ENCODE measurements around the gene SERPINE3. TPM values are rescaled to one million over a fixed set of nuclear protein-coding genes. Genes with fewer than 3 reads are reported as not detected.

Gene SERPINE3
- polyA plus RNA-seq, 1 of the 3 experiments (the other 2 are of a cell fraction), result not detected

- POLR2A ChIA-PET, result no interaction called here
- H3K4me3 ChIP-seq (ENCODE audit: low read depth in 2 of 2, low read length in 1 of 2), result no peak overlapping the region
- 76% methylated on average over 3 of the region's 3 CpGs for WGBS (ENCODE audit: low lambda C conversion rate)
- TF ChIP-seq, protein P1, sequence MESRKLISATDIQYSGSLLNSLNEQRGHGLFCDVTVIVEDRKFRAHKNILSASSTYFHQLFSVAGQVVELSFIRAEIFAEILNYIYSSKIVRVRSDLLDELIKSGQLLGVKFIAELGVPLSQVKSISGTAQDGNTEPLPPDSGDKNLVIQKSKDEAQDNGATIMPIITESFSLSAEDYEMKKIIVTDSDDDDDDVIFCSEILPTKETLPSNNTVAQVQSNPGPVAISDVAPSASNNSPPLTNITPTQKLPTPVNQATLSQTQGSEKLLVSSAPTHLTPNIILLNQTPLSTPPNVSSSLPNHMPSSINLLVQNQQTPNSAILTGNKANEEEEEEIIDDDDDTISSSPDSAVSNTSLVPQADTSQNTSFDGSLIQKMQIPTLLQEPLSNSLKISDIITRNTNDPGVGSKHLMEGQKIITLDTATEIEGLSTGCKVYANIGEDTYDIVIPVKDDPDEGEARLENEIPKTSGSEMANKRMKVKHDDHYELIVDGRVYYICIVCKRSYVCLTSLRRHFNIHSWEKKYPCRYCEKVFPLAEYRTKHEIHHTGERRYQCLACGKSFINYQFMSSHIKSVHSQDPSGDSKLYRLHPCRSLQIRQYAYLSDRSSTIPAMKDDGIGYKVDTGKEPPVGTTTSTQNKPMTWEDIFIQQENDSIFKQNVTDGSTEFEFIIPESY (IDR thresholded peaks at IDR 0.05; ENCODE audit: borderline replicate concordance, low read depth), result no peak
- TF ChIP-seq RXRA (IDR thresholded peaks at IDR 0.05; ENCODE audit: borderline replicate concordance, low read depth) (no peak), NFIC (IDR thresholded peaks at IDR 0.05; ENCODE audit: borderline replicate concordance) (no peak), POLR2AphosphoS5 (IDR thresholded peaks at IDR 0.05; ENCODE audit: low read depth, low read length) (no peak), RFX5 (IDR thresholded peaks at IDR 0.05; ENCODE audit: low read length) (no peak), USF2 (IDR thresholded peaks at IDR 0.05; ENCODE audit: borderline replicate concordance, low read depth, low read length) (no peak), PBX3 (IDR thresholded peaks at IDR 0.05) (no peak), FOXJ3 (CRISPR knock-in tag; IDR thresholded peaks at IDR 0.05) (no peak), SIN3A (IDR thresholded peaks at IDR 0.05; ENCODE audit: borderline replicate concordance, low read depth, low read length) (no peak), GATA2 (CRISPR knock-in tag; IDR thresholded peaks at IDR 0.05) (no peak), CHD2 (IDR thresholded peaks at IDR 0.05; ENCODE audit: low read length, partially characterized antibody) (no peak), MXI1 (IDR thresholded peaks at IDR 0.05; ENCODE audit: low read depth, low read length) (no peak), TEAD4 (IDR thresholded peaks at IDR 0.05; ENCODE audit: borderline replicate concordance, insufficient read depth) (no peak), RCOR1 (IDR thresholded peaks at IDR 0.05; ENCODE audit: low read length) (no peak)
- TF ChIP-seq, protein P2, sequence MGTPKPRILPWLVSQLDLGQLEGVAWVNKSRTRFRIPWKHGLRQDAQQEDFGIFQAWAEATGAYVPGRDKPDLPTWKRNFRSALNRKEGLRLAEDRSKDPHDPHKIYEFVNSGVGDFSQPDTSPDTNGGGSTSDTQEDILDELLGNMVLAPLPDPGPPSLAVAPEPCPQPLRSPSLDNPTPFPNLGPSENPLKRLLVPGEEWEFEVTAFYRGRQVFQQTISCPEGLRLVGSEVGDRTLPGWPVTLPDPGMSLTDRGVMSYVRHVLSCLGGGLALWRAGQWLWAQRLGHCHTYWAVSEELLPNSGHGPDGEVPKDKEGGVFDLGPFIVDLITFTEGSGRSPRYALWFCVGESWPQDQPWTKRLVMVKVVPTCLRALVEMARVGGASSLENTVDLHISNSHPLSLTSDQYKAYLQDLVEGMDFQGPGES (IDR thresholded peaks at IDR 0.05; ENCODE audit: low read depth, low read length), result no peak
- no peak for DNase-seq
- CTCF ChIA-PET, result interaction anchor here (1.0 to 3.2 kb wide), 2 partner anchors 35 to 36 kb away, joined by 4 to 11 read pairs; no protein-coding TSS in a partner anchor
- H3K9me3 ChIP-seq, result no peaks in the 10 kb centered on the region
- no peaks in the 10 kb centered on the region for H3K36me3 ChIP-seq (replicated peaks in 1 of 2; ENCODE audit: control insufficient read depth in 1 of 2, insufficient read depth in 2 of 2, low read length in 1 of 2)
- no peak overlapping the region for H2AFZ ChIP-seq (ENCODE audit: low read depth)
- H3K9ac ChIP-seq, result no peak overlapping the region
- H3K27ac ChIP-seq (ENCODE audit: low read depth in 2 of 2, low read length in 1 of 2), result no peak overlapping the region
- H3K27me3 ChIP-seq (ENCODE audit: insufficient read depth), result no peaks in the 10 kb centered on the region
- H3K4me1 ChIP-seq (ENCODE audit: control insufficient read depth in 1 of 2, insufficient read depth in 2 of 2, low read depth in 1 of 2, low read length in 1 of 2), result no peaks in the 10 kb centered on the region
- peaks cover 2% of the 10 kb centered on the region for H3F3A ChIP-seq (replicated peaks; ENCODE audit: insufficient read depth)
- H4K20me1 ChIP-seq (ENCODE audit: insufficient read depth), result no peaks in the 10 kb centered on the region
- no peaks in the 10 kb centered on the region for H3K9me2 ChIP-seq
- H3K79me2 ChIP-seq (ENCODE audit: insufficient read depth), result no peaks in the 10 kb centered on the region
- H3K4me2 ChIP-seq, result no peak overlapping the region
Observed at GRCh38 chr13:51322826-51323225, 16.7 kb upstream of the SERPINE3 start.

Measured in SK-N-SH (cell line).